ENCODE data around the gene SH3BGRL.
A peak's percentile ranks its signal among the peaks of the same experiment; 100 is the strongest.

SH3BGRL gene

GRCh38 chrX:81201671-81202455 lies at the start of gene SH3BGRL, which contains the start of gene HMGN5:
Gene SH3BGRL (plus strand): TSS chrX:81202102. CDS start chrX:81202201, 99 bp downstream.
Gene HMGN5 (minus strand): TSS chrX:81201913. CDS start chrX:81121549, 80,364 bp downstream.
- Histone ChIP-seq H3K4me3 (ENCODE audit: low read depth, low read length) (peak within 1 kb of the TSS; percentile 80), H3K4me1 (ENCODE audit: control insufficient read depth, insufficient read depth, low read length) (no peaks in the 10 kb centered on the region), H3K9ac (ENCODE audit: low read depth, low read length) (peak within 1 kb of the TSS; percentile 79), H3K36me3 (ENCODE audit: control insufficient read depth, insufficient read depth, low read length) (no peaks in the 10 kb centered on the region), H3K27me3 (ENCODE audit: control insufficient read depth, insufficient read depth, low read length) (no peaks in the 10 kb centered on the region), H3K9me3 (ENCODE audit: control insufficient read depth, insufficient read depth, low read length) (no peaks in the 10 kb centered on the region)

- no peak overlapping the region for H3K4me3 ChIP-seq (ENCODE audit: low read depth, low read length)
- no peaks in the 10 kb centered on the region for H3K27me3 ChIP-seq (ENCODE audit: control insufficient read depth, insufficient read depth, low read length)
- no peaks in the 10 kb centered on the region for H3K9me3 ChIP-seq (ENCODE audit: control insufficient read depth, insufficient read depth, low read length)
- no peaks in the 10 kb centered on the region for H3K4me1 ChIP-seq (ENCODE audit: control insufficient read depth, insufficient read depth, low read length)
- H3K9ac ChIP-seq (ENCODE audit: low read depth, low read length) = no peak overlapping the region
- no peaks in the 10 kb centered on the region for H3K36me3 ChIP-seq (ENCODE audit: control insufficient read depth, insufficient read depth, low read length)
Measured at GRCh38 chrX:81168391-81168790, 33.5 kb upstream of the SH3BGRL start.

- H3K36me3 ChIP-seq (ENCODE audit: control insufficient read depth, insufficient read depth, low read length) = no peaks in the 10 kb centered on the region
- no peak overlapping the region for H3K9ac ChIP-seq (ENCODE audit: low read depth, low read length)
- H3K27me3 ChIP-seq (ENCODE audit: control insufficient read depth, insufficient read depth, low read length) = no peaks in the 10 kb centered on the region
- no peaks in the 10 kb centered on the region for H3K9me3 ChIP-seq (ENCODE audit: control insufficient read depth, insufficient read depth, low read length)
- H3K4me3 ChIP-seq (ENCODE audit: low read depth, low read length) = no peak overlapping the region
- H3K4me1 ChIP-seq (ENCODE audit: control insufficient read depth, insufficient read depth, low read length) = no peaks in the 10 kb centered on the region
Measured at GRCh38 chrX:81174286-81174685, 27.6 kb upstream of the SH3BGRL start.

GRCh38 chrX:81195259-81195658 lies 6.6 kb upstream of the SH3BGRL start:
- no peak overlapping the region for H3K4me3 ChIP-seq (ENCODE audit: low read depth, low read length)
- H3K9me3 ChIP-seq (ENCODE audit: control insufficient read depth, insufficient read depth, low read length) = no peaks in the 10 kb centered on the region
- H3K4me1 ChIP-seq (ENCODE audit: control insufficient read depth, insufficient read depth, low read length) = no peaks in the 10 kb centered on the region
- H3K27me3 ChIP-seq (ENCODE audit: control insufficient read depth, insufficient read depth, low read length) = no peaks in the 10 kb centered on the region
- H3K36me3 ChIP-seq (ENCODE audit: control insufficient read depth, insufficient read depth, low read length) = no peaks in the 10 kb centered on the region
- H3K9ac ChIP-seq (ENCODE audit: low read depth, low read length) = no peak overlapping the region

- Histone ChIP-seq H3K9me3 (ENCODE audit: control insufficient read depth, insufficient read depth, low read length) (no peaks in the 10 kb centered on the region), H3K4me1 (ENCODE audit: control insufficient read depth, insufficient read depth, low read length) (no peaks in the 10 kb centered on the region), H3K27me3 (ENCODE audit: control insufficient read depth, insufficient read depth, low read length) (no peaks in the 10 kb centered on the region), H3K36me3 (ENCODE audit: control insufficient read depth, insufficient read depth, low read length) (no peaks in the 10 kb centered on the region), H3K4me3 (ENCODE audit: low read depth, low read length) (no peak overlapping the region), H3K9ac (ENCODE audit: low read depth, low read length) (no peak overlapping the region)
Measured at GRCh38 chrX:81195712-81196111, 6.2 kb upstream of the SH3BGRL start.

GRCh38 chrX:81201071-81201470 lies 831 bp upstream of the SH3BGRL start:
- Histone ChIP-seq H3K9me3 (ENCODE audit: control insufficient read depth, insufficient read depth, low read length) (no peaks in the 10 kb centered on the region), H3K4me3 (ENCODE audit: low read depth, low read length) (peak overlapping the region; percentile 80), H3K9ac (ENCODE audit: low read depth, low read length) (no peak overlapping the region), H3K36me3 (ENCODE audit: control insufficient read depth, insufficient read depth, low read length) (no peaks in the 10 kb centered on the region), H3K27me3 (ENCODE audit: control insufficient read depth, insufficient read depth, low read length) (no peaks in the 10 kb centered on the region), H3K4me1 (ENCODE audit: control insufficient read depth, insufficient read depth, low read length) (no peaks in the 10 kb centered on the region)

GRCh38 chrX:81202456-81202819 lies 536 bp downstream of the SH3BGRL start:
- Histone ChIP-seq H3K9ac (ENCODE audit: low read depth, low read length) (peak overlapping the region; percentile 79), H3K4me1 (ENCODE audit: control insufficient read depth, insufficient read depth, low read length) (no peaks in the 10 kb centered on the region), H3K9me3 (ENCODE audit: control insufficient read depth, insufficient read depth, low read length) (no peaks in the 10 kb centered on the region), H3K27me3 (ENCODE audit: control insufficient read depth, insufficient read depth, low read length) (no peaks in the 10 kb centered on the region), H3K4me3 (ENCODE audit: low read depth, low read length) (peak overlapping the region; percentile 80), H3K36me3 (ENCODE audit: control insufficient read depth, insufficient read depth, low read length) (no peaks in the 10 kb centered on the region)

GRCh38 chrX:81202943-81203342 lies 1.0 kb downstream of the SH3BGRL start:
- peak overlapping the region; percentile 80 for H3K4me3 ChIP-seq (ENCODE audit: low read depth, low read length)
- peak overlapping the region; percentile 79 for H3K9ac ChIP-seq (ENCODE audit: low read depth, low read length)
- no peaks in the 10 kb centered on the region for H3K27me3 ChIP-seq (ENCODE audit: control insufficient read depth, insufficient read depth, low read length)

GRCh38 chrX:81205551-81205950 lies 3.6 kb downstream of the SH3BGRL start:
- no peaks in the 10 kb centered on the region for H3K9me3 ChIP-seq (ENCODE audit: control insufficient read depth, insufficient read depth, low read length)
- no peaks in the 10 kb centered on the region for H3K4me1 ChIP-seq (ENCODE audit: control insufficient read depth, insufficient read depth, low read length)
- H3K27me3 ChIP-seq (ENCODE audit: control insufficient read depth, insufficient read depth, low read length) = no peaks in the 10 kb centered on the region
- no peak overlapping the region for H3K9ac ChIP-seq (ENCODE audit: low read depth, low read length)
- H3K36me3 ChIP-seq (ENCODE audit: control insufficient read depth, insufficient read depth, low read length) = no peaks in the 10 kb centered on the region
- H3K4me3 ChIP-seq (ENCODE audit: low read depth, low read length) = no peak overlapping the region

More at GRCh38 chrX:81202943-81203342, 1.0 kb downstream of the SH3BGRL start:
- no peaks in the 10 kb centered on the region for H3K9me3 ChIP-seq (ENCODE audit: control insufficient read depth, insufficient read depth, low read length)
- H3K4me1 ChIP-seq (ENCODE audit: control insufficient read depth, insufficient read depth, low read length) = no peaks in the 10 kb centered on the region
- no peaks in the 10 kb centered on the region for H3K36me3 ChIP-seq (ENCODE audit: control insufficient read depth, insufficient read depth, low read length)

- H3K9ac ChIP-seq (ENCODE audit: low read depth, low read length) = no peak overlapping the region
- H3K4me1 ChIP-seq (ENCODE audit: control insufficient read depth, insufficient read depth, low read length) = no peaks in the 10 kb centered on the region
- H3K9me3 ChIP-seq (ENCODE audit: control insufficient read depth, insufficient read depth, low read length) = no peaks in the 10 kb centered on the region
- no peaks in the 10 kb centered on the region for H3K27me3 ChIP-seq (ENCODE audit: control insufficient read depth, insufficient read depth, low read length)
- no peak overlapping the region for H3K4me3 ChIP-seq (ENCODE audit: low read depth, low read length)
- H3K36me3 ChIP-seq (ENCODE audit: control insufficient read depth, insufficient read depth, low read length) = no peaks in the 10 kb centered on the region
Measured at GRCh38 chrX:81206476-81206875, 4.6 kb downstream of the SH3BGRL start.

- H3K36me3 ChIP-seq (ENCODE audit: control insufficient read depth, insufficient read depth, low read length) = no peaks in the 10 kb centered on the region
- H3K4me1 ChIP-seq (ENCODE audit: control insufficient read depth, insufficient read depth, low read length) = no peaks in the 10 kb centered on the region
- no peak overlapping the region for H3K9ac ChIP-seq (ENCODE audit: low read depth, low read length)
- no peak overlapping the region for H3K4me3 ChIP-seq (ENCODE audit: low read depth, low read length)
- H3K9me3 ChIP-seq (ENCODE audit: control insufficient read depth, insufficient read depth, low read length) = no peaks in the 10 kb centered on the region
- H3K27me3 ChIP-seq (ENCODE audit: control insufficient read depth, insufficient read depth, low read length) = no peaks in the 10 kb centered on the region
Measured at GRCh38 chrX:81208916-81209315, 7.0 kb downstream of the SH3BGRL start.

GRCh38 chrX:81215685-81216084 lies 13.8 kb downstream of the SH3BGRL start:
- Histone ChIP-seq H3K36me3 (ENCODE audit: control insufficient read depth, insufficient read depth, low read length) (no peaks in the 10 kb centered on the region), H3K4me3 (ENCODE audit: low read depth, low read length) (no peak overlapping the region), H3K9me3 (ENCODE audit: control insufficient read depth, insufficient read depth, low read length) (no peaks in the 10 kb centered on the region), H3K9ac (ENCODE audit: low read depth, low read length) (no peak overlapping the region), H3K27me3 (ENCODE audit: control insufficient read depth, insufficient read depth, low read length) (no peaks in the 10 kb centered on the region), H3K4me1 (ENCODE audit: control insufficient read depth, insufficient read depth, low read length) (no peaks in the 10 kb centered on the region)

All from iPS-15b (cell line).